ENCODE data around the gene MOSPD3.

DNA sequence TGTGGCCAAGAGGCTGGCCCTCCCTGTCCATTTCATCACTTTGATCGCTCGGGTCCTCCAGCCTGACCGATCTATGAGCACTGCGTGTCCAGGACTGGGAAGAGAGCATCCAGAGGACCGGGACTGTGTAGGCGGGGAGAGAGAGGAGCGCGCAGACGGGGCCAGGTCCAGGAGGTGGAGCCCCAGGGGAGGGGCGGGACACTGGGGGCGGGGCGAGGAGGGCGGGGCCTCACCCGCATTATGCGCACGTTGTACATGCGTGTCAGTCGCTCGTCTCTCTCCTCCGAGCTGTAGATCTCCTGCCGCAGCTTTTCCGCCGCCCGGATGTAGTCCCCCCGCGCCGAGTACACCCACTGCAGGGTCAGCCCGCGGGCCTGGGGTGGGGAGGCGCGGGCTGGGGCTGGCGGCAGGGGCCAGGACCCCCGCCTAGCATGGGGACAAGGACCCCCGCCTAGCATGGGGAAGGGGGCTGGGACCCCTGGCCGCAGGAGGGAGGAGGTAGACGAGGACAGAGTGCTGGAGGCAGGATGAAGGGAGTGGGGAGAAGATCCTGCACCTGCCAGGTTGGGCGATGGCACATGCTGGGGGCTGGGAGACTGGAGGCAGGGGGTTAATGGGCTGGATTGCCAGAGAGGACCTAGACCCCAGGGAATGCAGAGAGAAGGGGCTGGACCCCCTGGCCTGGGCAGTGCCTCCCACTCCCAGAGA, 14.3 kb downstream of the MOSPD3 start:
- TF ChIP-seq, protein P1, sequence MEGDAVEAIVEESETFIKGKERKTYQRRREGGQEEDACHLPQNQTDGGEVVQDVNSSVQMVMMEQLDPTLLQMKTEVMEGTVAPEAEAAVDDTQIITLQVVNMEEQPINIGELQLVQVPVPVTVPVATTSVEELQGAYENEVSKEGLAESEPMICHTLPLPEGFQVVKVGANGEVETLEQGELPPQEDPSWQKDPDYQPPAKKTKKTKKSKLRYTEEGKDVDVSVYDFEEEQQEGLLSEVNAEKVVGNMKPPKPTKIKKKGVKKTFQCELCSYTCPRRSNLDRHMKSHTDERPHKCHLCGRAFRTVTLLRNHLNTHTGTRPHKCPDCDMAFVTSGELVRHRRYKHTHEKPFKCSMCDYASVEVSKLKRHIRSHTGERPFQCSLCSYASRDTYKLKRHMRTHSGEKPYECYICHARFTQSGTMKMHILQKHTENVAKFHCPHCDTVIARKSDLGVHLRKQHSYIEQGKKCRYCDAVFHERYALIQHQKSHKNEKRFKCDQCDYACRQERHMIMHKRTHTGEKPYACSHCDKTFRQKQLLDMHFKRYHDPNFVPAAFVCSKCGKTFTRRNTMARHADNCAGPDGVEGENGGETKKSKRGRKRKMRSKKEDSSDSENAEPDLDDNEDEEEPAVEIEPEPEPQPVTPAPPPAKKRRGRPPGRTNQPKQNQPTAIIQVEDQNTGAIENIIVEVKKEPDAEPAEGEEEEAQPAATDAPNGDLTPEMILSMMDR (conservative IDR thresholded peaks at IDR 0.05; ENCODE audit: low read length): no peak
- TF ChIP-seq EZH2phosphoT487 (IDR thresholded peaks at IDR 0.05; ENCODE audit: borderline replicate concordance, low read depth, low read length): no peak

Measured in OCI-LY7 (cell line).